ENCODE results near the gene PPT2. TPM values are rescaled to one million over a fixed set of nuclear protein-coding genes. Genes with fewer than 3 reads are reported as not detected.

Gene PPT2
- total RNA-seq, 4 donors from 2014 or later: 16.0 to 120 (median 25.5) TPM

DNA sequence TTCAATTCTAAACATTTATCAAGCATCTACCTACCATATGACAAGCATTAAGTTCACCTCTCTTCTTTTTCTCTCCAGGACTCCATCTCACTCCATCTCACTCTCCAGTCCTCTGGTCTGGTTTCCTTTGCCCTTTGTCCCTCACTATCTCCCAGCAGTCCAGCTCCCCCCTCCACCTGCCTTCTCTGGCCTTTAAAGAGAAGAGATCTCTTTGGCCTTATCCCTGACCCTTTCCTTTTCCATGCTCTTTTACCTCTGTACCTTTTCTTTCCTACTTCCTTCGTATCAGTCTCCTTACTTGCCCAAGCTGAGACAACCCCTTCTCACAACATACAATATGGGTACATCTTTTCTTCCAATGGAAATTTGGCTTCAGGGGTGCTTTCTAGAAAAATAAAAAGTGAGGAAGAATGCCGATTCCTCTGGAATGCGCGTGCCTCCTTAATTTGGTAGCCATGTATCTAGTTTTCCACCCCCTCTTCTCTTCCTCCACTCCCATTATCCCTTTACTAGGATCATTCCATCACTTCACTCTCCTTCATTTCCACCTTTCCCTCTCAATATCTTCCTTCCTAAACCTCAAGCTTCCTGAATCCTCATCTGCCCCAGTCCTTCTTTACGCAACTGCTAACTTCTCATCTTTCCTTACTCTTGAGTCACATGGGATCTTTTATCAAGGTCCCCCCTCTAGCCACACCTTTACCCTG is 22.7 kb downstream of the PPT2 start:
- Histone ChIP-seq H3K27ac (peak overlapping the region; percentile 89 to 98 (median 94)), H3K4me1 (peaks cover 0 to 77% (median 32%) of the 10 kb centered on the region in 3 donors), H3K27me3 (no peaks in the 10 kb centered on the region), H3K4me3 (peak overlapping the region; percentile 62 to 83), H3K9me3 (no peaks in the 10 kb centered on the region), H3K36me3 (peaks cover 0 to 22% of the 10 kb centered on the region in 2 donors)
- no peak for TF ChIP-seq CTCF (IDR thresholded peaks at IDR 0.05)
- no peak for TF ChIP-seq POLR2AphosphoS5 (IDR thresholded peaks at IDR 0.05)
- TF ChIP-seq POLR2A (IDR thresholded peaks at IDR 0.05): no peak
- no peak for TF ChIP-seq EP300 (IDR thresholded peaks at IDR 0.05)
- WGBS, 2 donors (ENCODE audit: low coverage in 1 of 2): 4 to 5% methylated on average over 5 of the region's 5 CpGs
- no peak for ATAC-seq

- no peaks in the 10 kb centered on the region for H3K27me3 ChIP-seq
- H3K9me3 ChIP-seq: no peaks in the 10 kb centered on the region
- peak overlapping the region; percentile 89 to 98 (median 94) for H3K27ac ChIP-seq
- TF ChIP-seq EP300 (IDR thresholded peaks at IDR 0.05) (no peak), CTCF (IDR thresholded peaks at IDR 0.05) (no peak), POLR2AphosphoS5 (IDR thresholded peaks at IDR 0.05) (peak; percentile 43), POLR2A (IDR thresholded peaks at IDR 0.05) (peak; percentile 28 to 52)
- H3K36me3 ChIP-seq: peaks cover 0 to 29% of the 10 kb centered on the region in 2 donors
- peaks cover 0 to 82% (median 37%) of the 10 kb centered on the region in 3 donors for H3K4me1 ChIP-seq
- H3K4me3 ChIP-seq: peak overlapping the region; percentile 62 to 83
- peak; percentile 8 for ATAC-seq
- WGBS, 2 donors (ENCODE audit: low coverage in 1 of 2): 0% methylated on average over 11 to 13 of the region's 20 CpGs
Measured at GRCh38 chr6:32177183-32177787, 23.3 kb downstream of the PPT2 start.

- H3K36me3 ChIP-seq: peaks cover 0 to 36% of the 10 kb centered on the region in 2 donors
- no peaks in the 10 kb centered on the region for H3K27me3 ChIP-seq
- 0 to 1% methylated on average over 12 to 22 of the region's 33 CpGs for WGBS, 2 donors (ENCODE audit: low coverage in 1 of 2)
- TF ChIP-seq POLR2AphosphoS5 (IDR thresholded peaks at IDR 0.05) (peak; percentile 73), CTCF (IDR thresholded peaks at IDR 0.05) (no peak)
- peaks cover 0 to 81% (median 40%) of the 10 kb centered on the region in 3 donors for H3K4me1 ChIP-seq
- no peaks in the 10 kb centered on the region for H3K9me3 ChIP-seq
- H3K27ac ChIP-seq: peak within 1 kb of the TSS; percentile 89 to 98 (median 94)
- ATAC-seq: peak; percentile 87
- H3K4me3 ChIP-seq: peak within 1 kb of the TSS; percentile 62 to 83
Measured at GRCh38 chr6:32177788-32178546, 24.0 kb downstream of the PPT2 start, which contains the start of gene RNF5. RNF5 (plus strand) TSS chr6:32178405; CDS start chr6:32178512, 107 bp downstream.

GRCh38 chr6:32178547-32179440 is 24.9 kb downstream of the PPT2 start:
- TF ChIP-seq CTCF (IDR thresholded peaks at IDR 0.05) (no peak), POLR2A (IDR thresholded peaks at IDR 0.05) (no peak), POLR2AphosphoS5 (IDR thresholded peaks at IDR 0.05) (no peak), EP300 (IDR thresholded peaks at IDR 0.05) (no peak)
- Histone ChIP-seq H3K4me1 (peaks cover 0 to 75% (median 40%) of the 10 kb centered on the region in 3 donors), H3K36me3 (peaks cover 0 to 44% of the 10 kb centered on the region in 2 donors), H3K27me3 (no peaks in the 10 kb centered on the region), H3K9me3 (no peaks in the 10 kb centered on the region), H3K27ac (peak overlapping the region; percentile 89 to 98 (median 94)), H3K4me3 (peak overlapping the region; percentile 62 to 83)
- 1 to 3% methylated on average over 15 to 24 of the region's 24 CpGs for WGBS, 2 donors (ENCODE audit: low coverage in 1 of 2)
- no peak for ATAC-seq

Data from gastroesophageal sphincter (tissue), 4 donors.